MCF 10A (cell line): Measurements from ENCODE around the gene SAMD14. TPM values are rescaled to one million over a fixed set of nuclear protein-coding genes. Genes with fewer than 3 reads are reported as not detected.

Experiments used
- BruUV-seq: library from RNA; stranded (reverse); fragments of 400-500 nt; replicated peaks from 2 replicates; lab custom pipeline; 2021; lab: Mats Ljungman, UMichigan
- CTCF ChIA-PET: fragments of 300-600 bp; sonication (Branson Sonifier 250); formaldehyde crosslinking; extraction: SDS; loops from one replicate; lab custom pipeline; 2021; ENCODE audit warnings: antibody characterized with exemption, inconsistent platforms; lab: Yijun Ruan, JAX
- POLR2A ChIA-PET: fragments of 300-600, 350-650 bp; sonication (Branson Sonifier 250); formaldehyde crosslinking; extraction: SDS; loops from one replicate; lab custom pipeline; 2020; ENCODE audit warnings: antibody characterized with exemption, inconsistent platforms; lab: Yijun Ruan, JAX
- DNase-seq: peaks from one replicate; pipeline ENCODE4 v3.0.0-alpha.2; 2018; ENCODE audit not compliant: unreplicated experiment
- H3K27ac Mint-ChIP-seq: one replicate; pipeline ENCODE4 v1.8.0; 2022; ENCODE audit warnings: mild to moderate bottlenecking, low read depth, mixed read lengths; ENCODE audit not compliant: unreplicated experiment
- H3K27me3 Mint-ChIP-seq: one replicate; pipeline ENCODE4 v1.8.0; 2022; ENCODE audit warnings: mixed read lengths; ENCODE audit not compliant: insufficient read depth, unreplicated experiment
- H3K36me3 Mint-ChIP-seq: one replicate; pipeline ENCODE4 v1.8.0; 2022; ENCODE audit warnings: mild to moderate bottlenecking, moderate library complexity, mixed read lengths; ENCODE audit not compliant: insufficient read depth, unreplicated experiment
- H3K4me1 Mint-ChIP-seq: one replicate; pipeline ENCODE4 v1.8.0; 2022; ENCODE audit warnings: mixed read lengths; ENCODE audit not compliant: insufficient read depth, unreplicated experiment
- H3K4me3 Mint-ChIP-seq: one replicate; pipeline ENCODE4 v1.8.0; 2022; ENCODE audit warnings: mild to moderate bottlenecking, moderate library complexity, mixed read lengths; ENCODE audit not compliant: unreplicated experiment
- H3K9me3 Mint-ChIP-seq: one replicate; pipeline ENCODE4 v1.8.0; 2022; ENCODE audit warnings: mixed read lengths; ENCODE audit not compliant: unreplicated experiment
- intact Hi-C: fragments of 100-400 bp; cut with micrococcal nuclease; formaldehyde crosslinking; loops from 2 replicates; pipeline ENCODE4 v1.14.1; 2022
- total RNA-seq: library from RNA; stranded (reverse); gene quantifications from 2 replicates; pipeline ENCODE4 v1.2.3, GENCODE V29; 2022
- TF ChIP-seq, protein P1 (sequence below): fragments of 200-600 bp; IDR thresholded peaks from one replicate; pipeline ENCODE4 v1.8.0; 2022; ENCODE audit warnings: antibody characterized with exemption, mild to moderate bottlenecking; ENCODE audit not compliant: unreplicated experiment

The SAMD14 gene
- total RNA-seq, 1 experiment from 2014 or later: 0.09 TPM

DNA sequence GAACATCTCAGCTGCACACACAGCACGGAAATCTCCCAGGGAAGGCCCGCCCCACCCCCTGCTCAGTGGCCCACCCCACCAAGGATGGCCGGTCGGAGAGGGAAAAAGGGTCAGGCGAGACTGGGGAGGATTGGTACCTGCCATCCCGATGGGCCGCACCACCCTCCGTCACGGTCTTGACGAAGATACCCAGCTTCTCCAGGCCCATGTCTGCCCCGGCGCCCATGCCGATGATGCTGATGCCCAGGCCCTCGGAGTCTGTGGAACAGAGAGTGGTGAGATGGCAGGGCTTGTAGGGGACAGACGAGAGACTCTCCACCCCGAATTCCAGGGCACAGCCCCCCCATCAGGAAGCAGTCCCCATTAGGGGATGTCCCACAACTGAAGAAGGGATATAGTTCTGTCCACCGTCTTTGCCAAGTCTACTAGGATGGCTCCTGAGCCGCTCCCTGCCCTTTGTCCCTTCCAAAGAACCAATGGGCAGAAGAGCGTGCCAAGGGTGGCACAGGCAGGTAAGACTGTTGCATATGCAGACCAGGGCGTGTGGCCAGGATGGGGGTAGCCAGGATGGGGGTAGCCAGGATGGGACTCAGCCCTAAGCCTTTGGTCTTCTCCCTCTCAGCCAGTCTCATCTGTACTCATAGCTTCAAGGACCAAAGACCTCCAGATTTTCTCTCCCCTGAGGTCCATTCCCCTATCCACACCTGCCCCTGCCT, 13.7 kb upstream of the SAMD14 start:
- POLR2A ChIA-PET: no interaction called here
- Mint-ChIP-seq H3K36me3 (peaks cover 49% of the 10 kb centered on the region), H3K4me3 (no peak overlapping the region), H3K4me1 (peaks cover 38% of the 10 kb centered on the region), H3K27ac (no peak overlapping the region), H3K9me3 (no peaks in the 10 kb centered on the region), H3K27me3 (no peaks in the 10 kb centered on the region)
- intact Hi-C loops: no loop called here
- CTCF ChIA-PET: interaction anchor here (0.8 to 2.1 kb wide), 2 partner anchors 36 to 50 kb away, joined by 3 to 7 read pairs; no protein-coding TSS in a partner anchor
- TF ChIP-seq, protein P1, sequence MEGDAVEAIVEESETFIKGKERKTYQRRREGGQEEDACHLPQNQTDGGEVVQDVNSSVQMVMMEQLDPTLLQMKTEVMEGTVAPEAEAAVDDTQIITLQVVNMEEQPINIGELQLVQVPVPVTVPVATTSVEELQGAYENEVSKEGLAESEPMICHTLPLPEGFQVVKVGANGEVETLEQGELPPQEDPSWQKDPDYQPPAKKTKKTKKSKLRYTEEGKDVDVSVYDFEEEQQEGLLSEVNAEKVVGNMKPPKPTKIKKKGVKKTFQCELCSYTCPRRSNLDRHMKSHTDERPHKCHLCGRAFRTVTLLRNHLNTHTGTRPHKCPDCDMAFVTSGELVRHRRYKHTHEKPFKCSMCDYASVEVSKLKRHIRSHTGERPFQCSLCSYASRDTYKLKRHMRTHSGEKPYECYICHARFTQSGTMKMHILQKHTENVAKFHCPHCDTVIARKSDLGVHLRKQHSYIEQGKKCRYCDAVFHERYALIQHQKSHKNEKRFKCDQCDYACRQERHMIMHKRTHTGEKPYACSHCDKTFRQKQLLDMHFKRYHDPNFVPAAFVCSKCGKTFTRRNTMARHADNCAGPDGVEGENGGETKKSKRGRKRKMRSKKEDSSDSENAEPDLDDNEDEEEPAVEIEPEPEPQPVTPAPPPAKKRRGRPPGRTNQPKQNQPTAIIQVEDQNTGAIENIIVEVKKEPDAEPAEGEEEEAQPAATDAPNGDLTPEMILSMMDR: no peak
- DNase-seq: no peak
- no TSS peak for BruUV-seq

DNA sequence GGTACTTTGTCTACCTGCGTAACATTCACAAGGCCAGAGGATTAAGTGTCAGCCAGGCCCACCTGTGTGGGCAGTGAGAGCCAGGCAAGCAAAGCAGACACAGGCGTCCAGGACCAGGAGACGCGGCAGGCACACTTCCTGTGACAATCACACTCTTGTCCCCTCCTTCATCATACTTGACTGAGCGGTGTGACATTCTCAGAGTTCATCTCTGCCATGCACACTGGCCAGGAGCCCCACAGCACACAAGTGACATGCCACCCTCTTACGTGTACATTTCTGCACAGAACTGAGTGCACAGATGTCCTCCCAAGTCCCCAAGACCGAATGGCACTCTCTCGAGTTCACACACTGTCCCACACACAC, 11.8 kb upstream of the SAMD14 start:
- DNase-seq: no peak
- H3K27me3 Mint-ChIP-seq: no peaks in the 10 kb centered on the region
- peaks cover 27% of the 10 kb centered on the region for H3K4me1 Mint-ChIP-seq
- no peaks in the 10 kb centered on the region for H3K9me3 Mint-ChIP-seq
- H3K27ac Mint-ChIP-seq: no peak overlapping the region
- H3K4me3 Mint-ChIP-seq: no peak overlapping the region
- CTCF ChIA-PET: interaction anchor here (1.0 to 3.1 kb wide), 3 partner anchors 20 to 151 kb away, joined by 3 to 16 read pairs (median 3); no protein-coding TSS in a partner anchor
- POLR2A ChIA-PET: interaction anchor here (1.2 kb wide), 1 partner anchor 20 kb away, joined by 4 read pairs; no protein-coding TSS in a partner anchor
- BruUV-seq: no TSS peak
- intact Hi-C loops: no loop called here
- TF ChIP-seq, protein P1: no peak
- peaks cover 63% of the 10 kb centered on the region for H3K36me3 Mint-ChIP-seq

DNA sequence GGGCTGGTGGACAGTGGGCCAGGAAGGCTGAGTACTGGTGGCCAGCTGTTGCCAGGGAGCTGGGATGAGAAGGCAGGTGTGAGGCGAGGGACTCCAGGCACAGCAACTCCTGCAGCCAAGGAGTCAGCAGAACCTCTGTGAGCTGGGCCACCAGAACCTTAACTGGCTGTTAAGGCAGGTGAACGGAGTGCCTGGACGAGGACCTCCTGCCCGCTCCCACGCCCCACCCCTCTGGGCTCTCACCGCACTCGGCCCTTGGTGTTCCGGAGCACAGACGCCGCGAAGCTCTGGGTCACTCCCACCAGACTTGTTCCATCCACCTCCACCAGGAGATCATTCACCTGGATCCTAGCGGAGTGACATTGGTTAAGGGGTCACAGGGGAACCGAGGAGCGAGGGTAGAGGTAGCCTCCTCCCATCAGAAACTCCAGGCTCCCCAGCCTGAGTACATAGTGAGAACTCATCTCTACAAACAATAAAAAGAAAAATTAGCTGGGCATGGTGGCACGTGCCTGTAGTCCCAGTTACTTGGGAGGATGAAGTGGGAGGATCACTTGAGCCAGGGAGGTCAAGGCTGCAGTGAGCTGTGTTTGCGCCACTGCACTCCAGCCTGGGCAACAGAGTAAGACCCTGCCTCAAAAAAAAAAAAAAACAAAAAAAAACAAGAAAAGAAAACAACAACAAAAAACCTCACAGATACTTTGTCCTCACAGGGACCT, 11.2 kb upstream of the SAMD14 start:
- Mint-ChIP-seq H3K4me1 (peaks cover 22% of the 10 kb centered on the region), H3K27ac (no peak overlapping the region), H3K36me3 (peaks cover 64% of the 10 kb centered on the region), H3K27me3 (no peaks in the 10 kb centered on the region), H3K4me3 (no peak overlapping the region), H3K9me3 (no peaks in the 10 kb centered on the region)
- no TSS peak for BruUV-seq
- TF ChIP-seq, protein P1: no peak
- POLR2A ChIA-PET: interaction anchor here (1.2 to 1.5 kb wide), 2 partner anchors 15 to 20 kb away, joined by 4 to 5 read pairs; no protein-coding TSS in a partner anchor
- no peak for DNase-seq
- CTCF ChIA-PET: interaction anchor here (0.6 to 3.1 kb wide), 11 partner anchors 11 to 152 kb away, joined by 3 to 16 read pairs (median 3); partner anchors contain the start of gene SAMD14
- intact Hi-C loops: no loop called here
